Activated CD8-positive, alpha-beta T cell treated with anti-CD3 and anti-CD28 coated beads for 36 hours (primary cell): ENCODE measurements around the gene GPATCH4. TPM values are rescaled to one million over a fixed set of nuclear protein-coding genes. Genes with fewer than 3 reads are reported as not detected.
"Not testable (repeated sequence)": the region's sequence is repeated elsewhere in the genome, so short reads cannot be mapped to it uniquely, and the experiment has no call there.

Experiments
- ATAC-seq: fragments of 200-7000 bp; cut with Tn5 transposase; one replicate; pipeline ENCODE4 v1.10.0; 2021; ENCODE audit warnings: mild to moderate bottlenecking, moderate library complexity
- CTCF ChIA-PET: fragments of 350-600 bp; sonication (Branson Sonifier 250); formaldehyde crosslinking; loops from one replicate; lab custom pipeline; 2021; ENCODE audit warnings: antibody characterized with exemption; lab: Charles Lee
- POLR2A ChIA-PET: fragments of 350-600 bp; sonication (Branson Sonifier 250); formaldehyde crosslinking; loops from one replicate; lab custom pipeline; 2021; ENCODE audit warnings: antibody characterized with exemption; lab: Charles Lee
- DNase-seq: peaks from one replicate; pipeline ENCODE4 v3.0.0-alpha.2; 2020
- H3K27ac Mint-ChIP-seq: one replicate; pipeline ENCODE4 v1.8.0; 2021; ENCODE audit warnings: mild to moderate bottlenecking, mixed read lengths
- H3K27me3 Mint-ChIP-seq: one replicate; pipeline ENCODE4 v1.8.0; 2021; ENCODE audit warnings: mixed read lengths
- H3K36me3 Mint-ChIP-seq: one replicate; pipeline ENCODE4 v1.8.0; 2021; ENCODE audit warnings: low read depth, mixed read lengths
- H3K4me1 Mint-ChIP-seq: one replicate; pipeline ENCODE4 v1.8.0; 2021; ENCODE audit warnings: low read depth, mixed read lengths
- H3K4me3 Mint-ChIP-seq: one replicate; pipeline ENCODE4 v1.8.0; 2021; ENCODE audit warnings: mild to moderate bottlenecking, moderate library complexity, mixed read lengths
- H3K9me3 Mint-ChIP-seq: one replicate; pipeline ENCODE4 v1.8.0; 2021; ENCODE audit warnings: mixed read lengths
- intact Hi-C: fragments of 100-400 bp; cut with micrococcal nuclease; formaldehyde crosslinking; loops from one replicate; pipeline ENCODE4 v1.10.0; 2022
- total RNA-seq, 2 experiments: library from RNA; stranded (reverse); gene quantifications; one replicate each; pipeline ENCODE4 v1.2.3, GENCODE V29; 2021
- TF ChIP-seq, protein P1 (sequence below): fragments of 200-600 bp; IDR thresholded peaks from one replicate; pipeline ENCODE4 v1.8.0; 2022; ENCODE audit warnings: antibody characterized with exemption, mild to moderate bottlenecking

GPATCH4 gene
- total RNA-seq, 2 experiments from 2014 or later = 50.7 to 51.0 TPM

DNA sequence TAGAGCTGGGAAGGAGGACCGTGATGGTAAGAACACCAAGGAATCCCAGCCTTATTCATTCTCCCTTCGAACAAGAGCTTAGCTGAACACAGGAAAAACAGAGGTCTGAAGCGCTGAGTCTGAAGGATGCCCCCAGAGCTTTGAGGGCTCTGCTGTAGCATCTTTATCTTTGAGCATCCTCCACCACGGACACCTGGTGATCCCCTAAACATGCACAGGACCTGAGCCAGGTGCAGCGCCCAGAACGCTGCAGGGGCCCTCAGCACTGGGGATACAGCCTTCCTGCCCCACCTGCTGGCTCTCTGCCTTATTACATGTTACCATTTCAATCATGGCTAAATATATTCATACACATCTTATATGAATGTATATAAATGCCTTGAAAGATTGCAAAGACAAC lies 7.7 kb upstream of the GPATCH4 start:
- ChIA-PET CTCF (interaction anchor here (0.9 to 3.0 kb wide), 28 partner anchors 8 to 223 kb away, joined by 3 to 36 read pairs (median 6); partner anchors contain the start of genes NAXE, NES and TTC24), POLR2A (interaction anchor here (1.4 kb wide), 1 partner anchor 18 kb away, joined by 3 read pairs; no protein-coding TSS in a partner anchor)
- Mint-ChIP-seq H3K36me3 (no peaks in the 10 kb centered on the region), H3K9me3 (no peaks in the 10 kb centered on the region), H3K4me1 (peaks cover 8% of the 10 kb centered on the region), H3K27me3 (peaks cover 3% of the 10 kb centered on the region), H3K27ac (no peak overlapping the region), H3K4me3 (no peak overlapping the region)
- ATAC-seq = peak; percentile 86
- intact Hi-C loops = loop anchor here (1.0 to 5.0 kb wide), 3 partner anchors 26 to 222 kb away; no protein-coding TSS in a partner anchor
- TF ChIP-seq, protein P1, sequence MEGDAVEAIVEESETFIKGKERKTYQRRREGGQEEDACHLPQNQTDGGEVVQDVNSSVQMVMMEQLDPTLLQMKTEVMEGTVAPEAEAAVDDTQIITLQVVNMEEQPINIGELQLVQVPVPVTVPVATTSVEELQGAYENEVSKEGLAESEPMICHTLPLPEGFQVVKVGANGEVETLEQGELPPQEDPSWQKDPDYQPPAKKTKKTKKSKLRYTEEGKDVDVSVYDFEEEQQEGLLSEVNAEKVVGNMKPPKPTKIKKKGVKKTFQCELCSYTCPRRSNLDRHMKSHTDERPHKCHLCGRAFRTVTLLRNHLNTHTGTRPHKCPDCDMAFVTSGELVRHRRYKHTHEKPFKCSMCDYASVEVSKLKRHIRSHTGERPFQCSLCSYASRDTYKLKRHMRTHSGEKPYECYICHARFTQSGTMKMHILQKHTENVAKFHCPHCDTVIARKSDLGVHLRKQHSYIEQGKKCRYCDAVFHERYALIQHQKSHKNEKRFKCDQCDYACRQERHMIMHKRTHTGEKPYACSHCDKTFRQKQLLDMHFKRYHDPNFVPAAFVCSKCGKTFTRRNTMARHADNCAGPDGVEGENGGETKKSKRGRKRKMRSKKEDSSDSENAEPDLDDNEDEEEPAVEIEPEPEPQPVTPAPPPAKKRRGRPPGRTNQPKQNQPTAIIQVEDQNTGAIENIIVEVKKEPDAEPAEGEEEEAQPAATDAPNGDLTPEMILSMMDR = peak; percentile 61
- peak; percentile 82 for DNase-seq

DNA sequence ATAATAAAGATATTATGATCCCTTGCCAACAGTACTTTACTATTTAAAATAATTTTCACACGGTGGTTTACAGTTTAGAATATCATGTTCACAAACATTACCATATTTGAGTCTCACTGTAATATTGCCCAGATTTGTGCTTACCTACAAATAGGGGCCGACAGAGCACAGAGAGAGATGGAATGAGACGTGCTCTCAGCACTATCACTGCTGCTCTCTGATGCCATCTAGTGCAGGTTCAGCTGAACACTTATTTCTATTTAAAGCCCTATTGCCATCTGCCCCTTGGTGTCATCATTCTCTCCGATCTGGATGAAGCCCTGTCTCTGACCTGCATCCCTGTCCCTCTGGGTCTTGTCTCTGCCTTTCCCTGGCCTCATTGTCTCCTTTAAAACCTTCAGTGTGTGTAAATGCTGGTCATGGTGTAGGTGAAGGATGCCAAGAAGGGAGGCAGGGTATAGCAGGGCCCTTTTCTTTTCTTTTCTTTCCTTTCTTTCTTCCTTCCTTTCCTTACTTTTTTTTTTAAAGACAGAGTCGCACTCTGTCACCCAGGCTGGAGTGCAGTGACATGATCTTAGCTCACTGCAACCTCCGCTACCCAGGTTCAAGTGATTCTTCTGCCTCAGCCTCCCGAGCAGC lies 6.9 kb upstream of the GPATCH4 start:
- POLR2A ChIA-PET = interaction anchor here (0.7 to 1.4 kb wide), 3 partner anchors 9 to 147 kb away, joined by 3 to 5 read pairs (median 3); no protein-coding TSS in a partner anchor
- DNase-seq (peak; percentile 77), ATAC-seq (peak; percentile 98)
- intact Hi-C loops = loop anchor here (1.0 to 5.0 kb wide), 3 partner anchors 25 to 221 kb away; no protein-coding TSS in a partner anchor
- no peak overlapping the region for H3K4me3 Mint-ChIP-seq
- H3K4me1 Mint-ChIP-seq = peaks cover 8% of the 10 kb centered on the region
- H3K27me3 Mint-ChIP-seq = peaks cover 3% of the 10 kb centered on the region
- no peaks in the 10 kb centered on the region for H3K36me3 Mint-ChIP-seq
- TF ChIP-seq, protein P1 = peak; percentile 86
- H3K9me3 Mint-ChIP-seq = no peaks in the 10 kb centered on the region
- peak overlapping the region; percentile 50 for H3K27ac Mint-ChIP-seq
- CTCF ChIA-PET = interaction anchor here (0.7 to 3.0 kb wide), 34 partner anchors 8 to 222 kb away, joined by 3 to 36 read pairs (median 6); partner anchors contain the start of genes NAXE, NES and TTC24

DNA sequence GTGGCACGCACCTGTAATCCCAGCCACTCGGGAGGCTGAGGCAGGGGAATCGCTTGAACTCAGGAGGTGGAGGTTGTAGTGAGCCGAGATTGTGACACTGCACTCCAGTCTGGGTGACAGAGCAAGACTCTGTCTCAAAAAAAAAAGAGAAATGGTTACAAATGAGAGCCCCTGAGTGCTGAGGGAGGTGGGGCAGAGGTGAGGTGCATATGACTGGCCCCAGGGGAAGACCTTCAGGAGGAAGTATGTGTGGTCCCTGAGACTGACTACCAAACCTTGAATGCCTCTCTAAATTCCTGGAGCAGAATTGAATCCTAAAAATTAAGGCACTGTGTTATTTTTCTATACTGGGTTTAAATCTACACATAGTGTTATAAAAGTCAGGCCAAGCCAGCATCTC lies 6.1 kb upstream of the GPATCH4 start:
- H3K36me3 Mint-ChIP-seq, H3K27me3 Mint-ChIP-seq, DNase-seq, ATAC-seq, H3K9me3 Mint-ChIP-seq, H3K4me3 Mint-ChIP-seq, H3K27ac Mint-ChIP-seq: not testable (repeated sequence)
- peaks cover 14% of the 10 kb centered on the region for H3K4me1 Mint-ChIP-seq
- intact Hi-C loops = loop anchor here (5.0 kb wide), 1 partner anchor 220 kb away; no protein-coding TSS in a partner anchor
- CTCF ChIA-PET = interaction anchor here (0.9 to 3.0 kb wide), 12 partner anchors 8 to 222 kb away, joined by 3 to 36 read pairs (median 15); partner anchors contain the start of genes NAXE and TTC24
- POLR2A ChIA-PET = interaction anchor here (0.7 to 0.8 kb wide), 2 partner anchors 8 to 146 kb away, joined by 3 to 5 read pairs; no protein-coding TSS in a partner anchor

DNA sequence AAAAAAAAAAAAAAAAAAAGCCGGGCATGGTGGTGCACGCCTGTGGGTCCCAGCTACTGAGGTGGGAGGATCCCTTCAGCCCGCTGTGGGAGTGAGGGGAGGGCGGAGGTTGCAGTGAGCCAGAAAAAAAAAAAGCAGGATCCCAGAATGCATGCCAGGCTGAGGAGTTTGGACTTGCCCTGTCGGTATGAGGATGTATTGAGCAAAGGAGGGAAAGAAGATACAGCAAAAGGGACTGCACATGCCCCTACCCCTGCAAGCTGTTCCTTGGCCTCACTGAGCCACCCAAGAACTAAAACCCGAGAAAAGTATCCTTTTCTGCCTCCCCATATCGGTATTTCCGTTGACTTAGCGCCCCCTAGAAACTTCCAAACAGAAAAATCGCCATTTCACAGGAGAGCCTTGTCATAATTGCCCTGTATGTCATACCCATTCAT lies 1.3 kb upstream of the GPATCH4 start:
- Mint-ChIP-seq H3K4me1 (peaks cover 32% of the 10 kb centered on the region), H3K36me3 (peaks cover 31% of the 10 kb centered on the region), H3K27ac (peak overlapping the region; percentile 23), H3K9me3 (no peaks in the 10 kb centered on the region), H3K27me3 (no peaks in the 10 kb centered on the region), H3K4me3 (peak overlapping the region; percentile 35)
- POLR2A ChIA-PET = interaction anchor here (3.1 kb wide), 1 partner anchor 11 kb away, joined by 14 read pairs; the partner anchor contains the start of gene NAXE
- intact Hi-C loops = loop anchor here (5.0 kb wide), 1 partner anchor 145 kb away; no protein-coding TSS in a partner anchor
- DNase-seq (peak; percentile 41), ATAC-seq (no peak)
- TF ChIP-seq, protein P1 = peak; percentile 29
- CTCF ChIA-PET = interaction anchor here (0.9 to 5.5 kb wide), 7 partner anchors 12 to 156 kb away, joined by 3 to 27 read pairs (median 4); partner anchors contain the start of gene NAXE

DNA sequence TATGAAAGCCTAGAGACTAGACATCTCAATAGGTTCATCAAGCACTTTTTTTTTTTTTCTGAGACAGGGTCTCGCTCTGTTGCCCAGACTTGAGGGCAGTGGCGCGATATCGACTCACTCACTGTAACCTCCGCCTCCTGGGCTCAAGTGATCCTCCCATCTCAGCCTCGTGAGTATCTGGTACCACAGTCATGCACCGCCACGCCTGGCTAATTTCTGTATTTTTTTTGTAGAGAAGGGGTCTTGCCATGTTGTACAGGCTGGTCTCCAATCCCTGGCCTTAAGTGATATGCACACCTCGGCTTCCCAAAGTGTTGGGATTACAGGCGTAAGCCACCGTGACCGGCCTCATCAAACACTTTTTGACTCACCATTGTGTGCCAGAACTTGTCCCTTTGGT lies 613 bp upstream of the GPATCH4 start:
- ChIA-PET CTCF (interaction anchor here (0.6 to 5.5 kb wide), 10 partner anchors 12 to 182 kb away, joined by 3 to 27 read pairs (median 4); partner anchors contain the start of gene NAXE), POLR2A (interaction anchor here (0.6 to 3.2 kb wide), 3 partner anchors 10 to 105 kb away, joined by 3 to 29 read pairs (median 5); partner anchors contain the start of gene NAXE)
- Mint-ChIP-seq H3K4me1 (peaks cover 32% of the 10 kb centered on the region), H3K27me3 (no peaks in the 10 kb centered on the region), H3K27ac (peak overlapping the region; percentile 97), H3K4me3 (peak overlapping the region; percentile 93), H3K36me3 (peaks cover 35% of the 10 kb centered on the region), H3K9me3 (no peaks in the 10 kb centered on the region)
- ATAC-seq = peak; percentile 2
- intact Hi-C loops = loop anchor here (5.0 kb wide), 1 partner anchor 145 kb away; no protein-coding TSS in a partner anchor
- peak; percentile 26 for DNase-seq
- TF ChIP-seq, protein P1 = no peak
